Prostate gland (tissue), 2 donors: ENCODE measurements around the gene CPM. TPM values are rescaled to one million over a fixed set of nuclear protein-coding genes. Genes with fewer than 3 reads are reported as not detected.

Experiments used
- DNase-seq: peaks from one replicate; pipeline ENCODE4 v3.0.0-alpha.2; 2019; ENCODE audit warnings: low spot score
- H3K27ac ChIP-seq, 2 donors: fragments of 200-600 bp; sonication (generic); 2 replicates each; pipeline ENCODE4 v1.5.1; 2017 to 2019
- H3K27me3 ChIP-seq: fragments of 200-600 bp; sonication (generic); replicated peaks from 2 replicates; pipeline ENCODE4 v1.5.1; 2019; ENCODE audit not compliant: insufficient read depth
- H3K36me3 ChIP-seq, 2 donors: fragments of 200-600 bp; sonication (generic); 1 replicate in 1 of 2; 2 replicates in 1 of 2; pipeline versions ENCODE4 v1.5.1 to v1.8.1; 2017 to 2019
- H3K4me1 ChIP-seq: fragments of 200-600 bp; sonication (generic); replicated peaks from 2 replicates; pipeline ENCODE4 v1.5.1; 2019
- H3K4me3 ChIP-seq, 2 donors: fragments of 200-600 bp; sonication (generic); 2 replicates each; pipeline ENCODE4 v1.5.1; 2017 to 2019
- H3K9me3 ChIP-seq: fragments of 200-600 bp; sonication (generic); 2 replicates; pipeline ENCODE4 v1.5.1; 2017
- POLR2A ChIP-seq: fragments of 450-650 bp; IDR thresholded peaks from one replicate; pipeline ENCODE4 v1.6.1; 2016; ENCODE audit warnings: antibody characterized with exemption, mild to moderate bottlenecking
- POLR2AphosphoS5 ChIP-seq: sonication (generic); formaldehyde crosslinking; IDR thresholded peaks from one replicate; pipeline ENCODE4 v1.6.1; 2017; ENCODE audit warnings: antibody characterized with exemption
- WGBS: methylation state at CpG from one replicate; pipeline ENCODE4 v1.1.5; 2018; 5-methylcytosine and 5-hydroxymethylcytosine counted together
- intact Hi-C: fragments of 100-400 bp; cut with DNase I; formaldehyde crosslinking; loops from one replicate; pipeline ENCODE4 v1.14.2; 2022
- total RNA-seq, 2 donors: library from RNA; depleted of rRNA; stranded (reverse); fragments of >200 nt; gene quantifications; one replicate each; pipeline ENCODE4 v1.1.0, GENCODE V29; 2016
- TF ChIP-seq, protein P1 (sequence below), 4 experiments: fragments of 200-600 bp in 2 of 4; fragments of 450-650 bp in 2 of 4; sonication (generic) in 2 of 4; IDR thresholded peaks; 1 replicate in 3 of 4; 2 replicates in 1 of 4; pipeline ENCODE4 v1.5.1; 2016 to 2019; ENCODE audit warnings: antibody characterized with exemption in 4 of 4, mild to moderate bottlenecking in 2 of 4, moderate library complexity in 2 of 4

CPM gene
- total RNA-seq, 2 donors from 2014 or later: 68.4 TPM

DNA sequence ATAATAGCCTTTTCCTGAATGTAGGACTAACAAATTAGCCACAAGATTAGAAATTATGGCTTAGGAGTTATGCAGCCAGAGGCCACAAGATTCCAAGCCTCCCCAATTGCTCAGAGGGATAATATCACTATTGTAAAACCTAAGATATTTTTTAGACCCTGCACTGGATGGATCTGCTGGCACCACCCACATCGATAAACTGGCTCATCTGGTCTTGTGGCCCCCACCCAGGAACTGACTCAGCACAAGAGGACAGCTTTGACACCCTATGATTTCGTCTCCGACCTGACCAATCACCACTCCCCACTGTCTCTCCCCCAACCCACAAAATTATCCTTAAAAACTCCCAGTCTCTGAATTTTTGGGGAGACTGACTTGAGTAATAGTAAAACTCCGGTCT, 54.7 kb downstream of the CPM start:
- no peak for TF ChIP-seq POLR2AphosphoS5
- no peak for TF ChIP-seq POLR2A
- TF ChIP-seq, protein P1, sequence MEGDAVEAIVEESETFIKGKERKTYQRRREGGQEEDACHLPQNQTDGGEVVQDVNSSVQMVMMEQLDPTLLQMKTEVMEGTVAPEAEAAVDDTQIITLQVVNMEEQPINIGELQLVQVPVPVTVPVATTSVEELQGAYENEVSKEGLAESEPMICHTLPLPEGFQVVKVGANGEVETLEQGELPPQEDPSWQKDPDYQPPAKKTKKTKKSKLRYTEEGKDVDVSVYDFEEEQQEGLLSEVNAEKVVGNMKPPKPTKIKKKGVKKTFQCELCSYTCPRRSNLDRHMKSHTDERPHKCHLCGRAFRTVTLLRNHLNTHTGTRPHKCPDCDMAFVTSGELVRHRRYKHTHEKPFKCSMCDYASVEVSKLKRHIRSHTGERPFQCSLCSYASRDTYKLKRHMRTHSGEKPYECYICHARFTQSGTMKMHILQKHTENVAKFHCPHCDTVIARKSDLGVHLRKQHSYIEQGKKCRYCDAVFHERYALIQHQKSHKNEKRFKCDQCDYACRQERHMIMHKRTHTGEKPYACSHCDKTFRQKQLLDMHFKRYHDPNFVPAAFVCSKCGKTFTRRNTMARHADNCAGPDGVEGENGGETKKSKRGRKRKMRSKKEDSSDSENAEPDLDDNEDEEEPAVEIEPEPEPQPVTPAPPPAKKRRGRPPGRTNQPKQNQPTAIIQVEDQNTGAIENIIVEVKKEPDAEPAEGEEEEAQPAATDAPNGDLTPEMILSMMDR (IDR thresholded peaks at IDR 0.05): no peak
- Histone ChIP-seq H3K27me3 (no peaks in the 10 kb centered on the region), H3K27ac (no peak overlapping the region), H3K4me1 (no peaks in the 10 kb centered on the region), H3K4me3 (no peak overlapping the region), H3K9me3 (no peaks in the 10 kb centered on the region), H3K36me3 (no peaks in the 10 kb centered on the region)
- WGBS: 98% methylated on average over 4 of the region's 4 CpGs
- intact Hi-C loops: no loop called here
- DNase-seq: no peak

DNA sequence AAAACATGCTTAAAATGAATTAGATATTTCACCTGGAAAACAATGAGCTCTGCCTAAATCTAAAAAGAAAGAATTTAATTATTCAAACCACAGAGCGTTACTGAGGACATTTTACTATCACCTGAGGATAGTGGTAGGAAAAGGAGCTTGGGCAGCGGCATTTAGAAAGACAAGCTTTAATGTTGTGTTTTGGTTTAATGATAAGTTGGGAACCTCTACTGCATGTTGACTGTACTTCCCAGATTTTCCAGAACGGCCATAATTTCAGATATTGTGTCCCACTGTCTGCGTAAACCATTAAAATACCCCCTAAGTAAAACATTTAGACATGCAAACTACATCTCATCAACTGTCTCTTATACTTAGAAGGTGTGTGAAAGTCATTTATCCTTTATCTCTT, 55.4 kb downstream of the CPM start:
- Histone ChIP-seq H3K4me3 (no peak overlapping the region), H3K27me3 (no peaks in the 10 kb centered on the region), H3K4me1 (no peaks in the 10 kb centered on the region), H3K36me3 (no peaks in the 10 kb centered on the region), H3K9me3 (no peaks in the 10 kb centered on the region), H3K27ac (no peak overlapping the region)
- WGBS: 95% methylated on average over 4 of the region's 4 CpGs
- TF ChIP-seq POLR2A (no peak), POLR2AphosphoS5 (no peak)
- TF ChIP-seq, protein P1 (IDR thresholded peaks at IDR 0.05): no peak
- intact Hi-C loops: no loop called here
- DNase-seq: no peak

DNA sequence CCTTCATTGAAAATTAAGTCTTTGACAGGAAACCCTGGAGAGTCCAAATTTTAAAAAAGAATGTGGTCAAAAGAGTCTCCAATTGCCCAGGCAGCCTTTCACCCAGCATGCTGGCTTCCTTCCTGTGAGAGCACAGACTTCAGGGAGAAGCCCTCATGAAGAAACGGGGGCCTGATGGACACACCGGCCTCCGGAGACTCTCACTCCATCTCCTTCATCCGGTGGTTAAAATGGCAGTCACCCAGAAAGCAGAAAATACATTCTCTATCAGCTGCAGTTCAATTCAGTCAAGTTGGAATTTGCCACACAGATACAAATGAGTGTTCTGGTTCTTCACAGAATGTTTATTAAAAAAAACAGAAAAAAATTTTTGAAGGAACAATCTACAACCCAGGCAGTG, 56.5 kb downstream of the CPM start:
- Histone ChIP-seq H3K27ac (no peak overlapping the region), H3K4me1 (no peaks in the 10 kb centered on the region), H3K4me3 (no peak overlapping the region), H3K9me3 (no peaks in the 10 kb centered on the region), H3K27me3 (no peaks in the 10 kb centered on the region), H3K36me3 (no peaks in the 10 kb centered on the region)
- no peak for DNase-seq
- no peak for TF ChIP-seq POLR2AphosphoS5
- TF ChIP-seq POLR2A: no peak
- TF ChIP-seq, protein P1 (IDR thresholded peaks at IDR 0.05): no peak
- WGBS: 56% methylated on average over 4 of the region's 4 CpGs
- intact Hi-C loops: no loop called here

DNA sequence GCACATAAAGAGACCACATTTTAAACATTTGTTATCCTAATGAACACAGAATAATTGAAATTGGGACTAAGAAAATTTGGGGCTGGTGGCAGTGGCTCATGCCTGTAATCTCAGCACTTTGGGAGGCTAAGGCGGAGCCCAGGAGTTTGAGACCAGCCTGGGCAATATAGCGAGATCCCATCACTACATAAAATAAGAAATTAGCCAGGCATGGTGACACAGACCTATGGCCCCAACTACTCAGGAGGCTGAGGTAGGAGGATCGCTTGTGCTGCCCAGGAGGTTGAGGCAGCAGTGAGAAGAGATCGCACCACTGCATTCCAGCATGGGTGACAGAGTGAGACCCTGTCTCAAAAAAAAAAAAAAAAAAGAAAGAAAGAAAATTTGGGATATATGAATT, 59.7 kb downstream of the CPM start:
- Histone ChIP-seq H3K4me3 (no peak overlapping the region), H3K36me3 (no peaks in the 10 kb centered on the region), H3K9me3 (no peaks in the 10 kb centered on the region), H3K4me1 (no peaks in the 10 kb centered on the region), H3K27me3 (no peaks in the 10 kb centered on the region), H3K27ac (no peak overlapping the region)
- TF ChIP-seq POLR2A: no peak
- no peak for TF ChIP-seq POLR2AphosphoS5
- TF ChIP-seq, protein P1 (IDR thresholded peaks at IDR 0.05): no peak
- intact Hi-C loops: no loop called here
- WGBS: 95% methylated on average over 4 of the region's 4 CpGs
- no peak for DNase-seq

DNA sequence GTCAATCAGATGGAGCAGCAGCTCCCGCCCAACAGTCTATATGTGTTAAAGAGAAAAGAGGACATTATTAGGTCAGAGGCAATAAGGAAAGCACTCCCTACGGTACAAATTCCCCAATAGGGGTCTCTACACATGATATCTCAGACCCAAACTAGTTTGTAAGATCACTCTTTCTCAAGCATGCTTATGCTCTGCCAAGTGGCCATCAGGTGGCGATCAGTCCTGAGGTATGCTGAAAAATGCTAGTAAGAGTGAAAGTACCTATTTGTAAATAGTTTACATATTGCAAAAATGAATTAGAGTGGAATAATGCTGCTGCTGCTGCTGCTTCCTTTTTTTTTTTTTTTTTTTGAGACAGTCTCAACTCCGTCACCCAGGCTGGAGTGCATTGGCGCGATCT, 61.0 kb downstream of the CPM start:
- intact Hi-C loops: no loop called here
- H3K9me3 ChIP-seq: no peaks in the 10 kb centered on the region
- no peak overlapping the region for H3K4me3 ChIP-seq
- TF ChIP-seq, protein P1 (IDR thresholded peaks at IDR 0.05): no peak
- no peak for TF ChIP-seq POLR2AphosphoS5
- no peak for TF ChIP-seq POLR2A
- WGBS: 88% methylated on average over 6 of the region's 6 CpGs
- no peak for DNase-seq
- H3K27me3 ChIP-seq: no peaks in the 10 kb centered on the region
- no peaks in the 10 kb centered on the region for H3K4me1 ChIP-seq
- H3K27ac ChIP-seq: no peak overlapping the region
- H3K36me3 ChIP-seq: no peaks in the 10 kb centered on the region
